Prostate gland (tissue), 2 donors: ENCODE measurements around the gene ABLIM3.

Experiments
- CTCF ChIP-seq, 4 experiments: fragments of 200-600 bp in 2 of 4; fragments of 450-650 bp in 2 of 4; sonication (generic) in 2 of 4; IDR thresholded peaks; 1 replicate in 3 of 4; 2 replicates in 1 of 4; pipeline ENCODE4 v1.5.1; 2016 to 2019; ENCODE audit warnings: antibody characterized with exemption in 4 of 4, mild to moderate bottlenecking in 2 of 4, moderate library complexity in 2 of 4
- POLR2A ChIP-seq: fragments of 450-650 bp; IDR thresholded peaks from one replicate; pipeline ENCODE4 v1.6.1; 2016; ENCODE audit warnings: antibody characterized with exemption, mild to moderate bottlenecking
- POLR2AphosphoS5 ChIP-seq: sonication (generic); formaldehyde crosslinking; IDR thresholded peaks from one replicate; pipeline ENCODE4 v1.6.1; 2017; ENCODE audit warnings: antibody characterized with exemption

- TF ChIP-seq CTCF (IDR thresholded peaks at IDR 0.05): no peak
- TF ChIP-seq POLR2A: no peak
- TF ChIP-seq POLR2AphosphoS5: no peak
Observed at GRCh38 chr5:149280124-149280523, 138.8 kb downstream of the ABLIM3 start.
